Activated T-cell treated with anti-CD3 and anti-CD28 coated beads, Interleukin-2, amount 50 U/mL, for 72 hours (primary cell): Measurements from ENCODE around the gene ZFYVE27. TPM values are rescaled to one million over a fixed set of nuclear protein-coding genes. Genes with fewer than 3 reads are reported as not detected.

Source experiments
- ATAC-seq, 2 donors: fragments of 150-1000 bp; cut with Tn5 transposase; replicated peaks in 1 of 2; 2 replicates each; pipeline ENCODE4 v1.10.0; 2021; ENCODE audit warnings: moderate library complexity in 2 of 2, mild to moderate bottlenecking in 1 of 2
- DNase-seq, 2 donors: peaks; one replicate each; pipeline ENCODE4 v3.0.0; 2021 to 2022; ENCODE audit warnings: mixed read lengths in 1 of 2
- H3K27ac Mint-ChIP-seq: one replicate; pipeline ENCODE4 v1.8.0; 2022; ENCODE audit warnings: mild to moderate bottlenecking, moderate library complexity, mixed read lengths
- H3K27me3 Mint-ChIP-seq: one replicate; pipeline ENCODE4 v1.8.0; 2022; ENCODE audit warnings: low read depth, mixed read lengths
- H3K36me3 Mint-ChIP-seq, 2 donors: one replicate each; pipeline ENCODE4 v1.8.0; 2022; ENCODE audit warnings: mixed read lengths in 2 of 2, mild to moderate bottlenecking in 1 of 2; ENCODE audit not compliant: insufficient read depth in 2 of 2
- H3K4me1 Mint-ChIP-seq: one replicate; pipeline ENCODE4 v1.8.0; 2022; ENCODE audit warnings: low read depth, mixed read lengths
- H3K4me3 Mint-ChIP-seq, 2 donors: one replicate each; pipeline ENCODE4 v1.8.0; 2022; ENCODE audit warnings: mild to moderate bottlenecking in 2 of 2, mixed read lengths in 2 of 2, moderate library complexity in 2 of 2
- H3K9me3 Mint-ChIP-seq, 2 donors: one replicate each; pipeline ENCODE4 v1.8.0; 2022; ENCODE audit warnings: mixed read lengths in 2 of 2
- total RNA-seq, 2 donors: library from RNA; stranded (reverse); gene quantifications; one replicate each; pipeline ENCODE4 v1.2.3, GENCODE V29; 2022

Gene ZFYVE27
- total RNA-seq, 2 donors from 2014 or later: 33.7 to 40.0 TPM

- no peak overlapping the region for H3K4me3 Mint-ChIP-seq
- H3K9me3 Mint-ChIP-seq: no peaks in the 10 kb centered on the region
- H3K4me1 Mint-ChIP-seq: peaks cover 4% of the 10 kb centered on the region
- DNase-seq: no peak
- H3K36me3 Mint-ChIP-seq: no peaks in the 10 kb centered on the region
- H3K27ac Mint-ChIP-seq: no peak overlapping the region
- no peak for ATAC-seq
- no peaks in the 10 kb centered on the region for H3K27me3 Mint-ChIP-seq
These were observed 73.5 kb downstream of the ZFYVE27 start for GRCh38 chr10:97810446-97810845.

Other genes with a start within 250 kb of the ZFYVE27 start
- gene MMS19, start 238.7 kb upstream of the ZFYVE27 start, total RNA-seq: 100 to 1,000 TPM in 1 of 2 donors, 10 to 100 TPM in 1; 92.2 to 113 TPM
- 1 to 10 TPM; 3.7 to 4.1 TPM for gene UBTD1, start 238.2 kb upstream of the ZFYVE27 start, total RNA-seq
- gene ANKRD2, start 164.3 kb upstream of the ZFYVE27 start, total RNA-seq: not detected
- gene HOGA1, start 152.7 kb upstream of the ZFYVE27 start, total RNA-seq: not detected
- not detected for gene C10orf62, start 147.4 kb upstream of the ZFYVE27 start, total RNA-seq
- 1 to 10 TPM; 4.4 to 7.6 TPM for gene MORN4, start 103.6 kb upstream of the ZFYVE27 start, total RNA-seq
- 10 to 100 TPM; 15.4 to 16.6 TPM for gene PI4K2A, start 96.5 kb upstream of the ZFYVE27 start, total RNA-seq
- gene AVPI1, start 49.9 kb upstream of the ZFYVE27 start, total RNA-seq: 1 to 10 TPM; 1.8 to 5.3 TPM
- 1 to 10 TPM; 1.5 to 1.9 TPM for gene MARVELD1, start 23.4 kb upstream of the ZFYVE27 start, total RNA-seq
- not detected for gene SFRP5, start 34.9 kb downstream of the ZFYVE27 start, total RNA-seq
- under 1 TPM; 0.55 to 0.83 TPM for gene GOLGA7B, start 112.7 kb downstream of the ZFYVE27 start, total RNA-seq